Heart left ventricle (tissue), 16 donors: ENCODE measurements around the gene TMEM175. TPM values are rescaled to one million over a fixed set of nuclear protein-coding genes. Genes with fewer than 3 reads are reported as not detected.
"Not testable (repeated sequence)": the region's sequence is repeated elsewhere in the genome, so short reads cannot be mapped to it uniquely, and the experiment has no call there.

Experiments
- ATAC-seq, 4 donors: fragments of 200-7000 bp; cut with Tn5 transposase; one replicate each; pipeline ENCODE4 v1.9.1; 2020 to 2022; ENCODE audit warnings: moderate library complexity in 4 of 4, mild to moderate bottlenecking in 3 of 4, moderate number of reproducible peaks in 1 of 4
- DNase-seq, 5 donors: peaks; one replicate each; pipeline ENCODE4 v3.0.0-alpha.2; 2020
- H3K27ac ChIP-seq, 12 donors: fragments of 200-600 bp; sonication (generic) in 4 of 12; one replicate each; pipeline versions ENCODE4 v1.5.0 to v1.8.0; 2016 to 2022; ENCODE audit warnings: mild to moderate bottlenecking in 2 of 12
- H3K27me3 ChIP-seq, 9 donors: fragments of 200-600 bp; sonication (generic) in 2 of 9; one replicate each; pipeline versions ENCODE4 v1.5.1 to v1.8.0; 2016 to 2022; ENCODE audit warnings: mild to moderate bottlenecking in 3 of 9
- H3K36me3 ChIP-seq, 9 donors: fragments of 200-600 bp; sonication (generic) in 2 of 9; one replicate each; pipeline versions ENCODE4 v1.5.0 to v1.8.0; 2018 to 2022; ENCODE audit warnings: mild to moderate bottlenecking in 2 of 9
- H3K4me1 ChIP-seq, 12 donors: fragments of 200-600 bp; sonication (generic) in 4 of 12; one replicate each; pipeline versions ENCODE4 v1.5.0 to v1.8.0; 2016 to 2022; ENCODE audit warnings: mild to moderate bottlenecking in 3 of 12
- H3K4me3 ChIP-seq, 12 donors: fragments of 200-600 bp; sonication (generic) in 4 of 12; one replicate each; pipeline versions ENCODE4 v1.5.0 to v1.8.0; 2017 to 2022; ENCODE audit warnings: mild to moderate bottlenecking in 9 of 12, moderate library complexity in 4 of 12
- H3K9me3 ChIP-seq, 12 donors: fragments of 200-600 bp; sonication (generic) in 4 of 12; one replicate each; pipeline versions ENCODE4 v1.5.0 to v1.8.0; 2016 to 2022; ENCODE audit warnings: mild to moderate bottlenecking in 1 of 12
- CTCF ChIP-seq, 12 donors: fragments of 200-600 bp; sonication (generic) in 4 of 12; IDR thresholded peaks; one replicate each; pipeline versions ENCODE4 v1.5.0 to v1.8.0; 2018 to 2022; ENCODE audit warnings: antibody characterized with exemption in 12 of 12, mild to moderate bottlenecking in 5 of 12
- POLR2A ChIP-seq, 2 donors: fragments of 450-650 bp; IDR thresholded peaks; one replicate each; pipeline ENCODE4 v1.6.1; 2017; ENCODE audit warnings: antibody characterized with exemption in 2 of 2, mild to moderate bottlenecking in 2 of 2, moderate library complexity in 2 of 2
- WGBS, 4 donors: extraction: QIAGEN DNeasy Blood & Tissue Kit in 2 of 4; methylation state at CpG; one replicate each; pipeline versions ENCODE4 v1.1.5 to v1.1.7; 2013 to 2018; 5-methylcytosine and 5-hydroxymethylcytosine counted together
- intact Hi-C, 10 donors: fragments of 100-400 bp; cut with DNase I; formaldehyde crosslinking; loops; one replicate each; pipeline versions ENCODE4 v1.11.1 to v1.14.2; 2022
- polyA plus RNA-seq, 2 donors: library from polyadenylated mRNA; stranded (reverse); fragments of 200-250 nt; gene quantifications; one replicate each; pipeline ENCODE4 v1.2.3, GENCODE V29; 2013
- total RNA-seq, 9 donors: library from RNA; depleted of rRNA in 2 of 9; stranded (reverse); fragments of >200 nt in 2 of 9; fragmentation: NEBNext Ultra II Directional in 3 of 9; extraction: Animal tissue kit (Norgen Biotek cat#: 25700) in 3 of 9; gene quantifications; one replicate each; pipeline versions ENCODE4 v1.1.0 to v1.2.4, GENCODE V29; 2016 to 2023
- donor health status: ischemic (EF 13 %, LVEDD 7.1; RV severe dilation, severe dysfunction).
- donor health status: healthy with polysubstance abuse.
- donor health status: DM: no; HTN: yes; CAD: no.
- donor health status: DM: no; HTN: no; CAD: no.
- donor health status: ischemic (EF 25% LVEDD 6.9; RV normal size, moderate dysfunction).
- donor health status: ischemic (EF 25% LVEDD 5.7; RV mildly dilated, moderate dysfunction).
- donor health status: healthy.
- donor health status: DM: yes; HTN: yes; CAD: no.
- donor health status: ischemic (EF 35%, LVEDD 5.7; RV mildly dilated, moderate dysfunction).
- donor health status: nonischemic (EF 11% LVEDD 7.7; RV severe dilation, severe dysfunction).
- donor health status: DM: yes; HTN: yes; CAD: no.
- donor health status: PGD.
- donor health status: ischemic (EF 29% LVEDD 5.4; RV normal size, mild dysfunction).
- donor health status: nonischemic (EF 23%, LVEDD 6.1; RV moderate dilation, normal function).

The TMEM175 gene
- total and polyA plus RNA-seq, 11 donors, result 14.2 to 34.6 (median 20.1) TPM

DNA sequence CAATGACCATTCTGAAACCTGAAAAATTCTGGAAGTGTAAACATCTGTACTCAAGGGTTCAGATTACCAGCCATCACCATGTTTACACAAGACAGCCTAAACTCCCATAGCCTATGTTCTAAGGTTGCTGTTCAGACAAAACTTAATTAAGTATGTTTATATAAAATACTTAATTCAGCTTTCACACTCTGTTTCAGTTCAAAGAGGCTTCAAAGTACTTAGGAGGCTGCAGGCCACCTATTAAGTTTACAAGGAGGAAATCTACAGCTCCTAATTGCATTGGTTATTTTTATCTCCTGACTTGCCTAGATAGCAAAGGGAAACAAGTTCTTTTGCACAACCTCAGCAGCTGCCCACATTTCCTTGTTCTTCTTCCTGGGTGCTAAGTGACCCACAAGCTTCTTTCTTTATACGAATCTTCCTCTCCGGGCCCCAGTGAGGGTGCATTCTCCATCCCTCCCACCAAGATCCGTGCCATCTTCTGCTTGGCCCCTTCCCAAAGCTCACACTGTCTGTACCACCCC is 2.2 kb upstream of the TMEM175 start:
- H3K27ac ChIP-seq, result peak overlapping the region in 1 of 12 donors; percentile 96
- H3K4me3 ChIP-seq, result peak overlapping the region in 3 of 12 donors; percentile 80 to 100 (median 99)
- peaks cover 11 to 65% (median 42%) of the 10 kb centered on the region in 12 donors for H3K4me1 ChIP-seq
- ATAC-seq (no peak), DNase-seq (no peak)
- TF ChIP-seq POLR2A (IDR thresholded peaks at IDR 0.05) (no peak), CTCF (IDR thresholded peaks at IDR 0.05) (no peak)
- WGBS, 4 donors, result 45 to 49% (median 47%) methylated on average over 3 of the region's 3 CpGs
- no peaks in the 10 kb centered on the region for H3K36me3 ChIP-seq
- no peaks in the 10 kb centered on the region for H3K9me3 ChIP-seq
- intact Hi-C loops, result loop anchor here in 2 of 10 donors (5.0 to 10.0 kb wide), 4 partner anchors 42 to 148 kb away; partner anchors contain the start of genes DGKQ (in 1 of the 2) and IDUA (in 1 of the 2)
- H3K27me3 ChIP-seq, result no peaks in the 10 kb centered on the region

DNA sequence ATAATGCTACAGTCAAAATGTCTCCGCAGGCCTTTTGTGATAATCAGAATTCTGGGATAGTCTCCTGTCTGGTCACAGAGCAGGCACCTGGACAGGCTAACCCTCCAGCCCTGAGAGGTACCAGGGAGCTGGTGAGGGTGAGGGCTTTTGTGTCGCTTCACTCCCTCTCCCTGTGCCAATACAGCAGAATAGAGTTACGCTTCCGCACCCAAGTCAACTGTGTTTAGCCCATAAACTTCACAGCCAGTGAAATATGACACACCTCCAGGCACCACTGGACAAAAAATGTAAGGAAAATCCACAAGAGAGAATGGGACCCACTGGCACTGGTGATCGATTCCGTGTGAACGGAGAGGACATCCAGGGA is 1.4 kb upstream of the TMEM175 start:
- peaks cover 11 to 60% (median 40%) of the 10 kb centered on the region in 12 donors for H3K4me1 ChIP-seq
- no peak for TF ChIP-seq POLR2A (IDR thresholded peaks at IDR 0.05)
- TF ChIP-seq CTCF (IDR thresholded peaks at IDR 0.05), result no peak
- H3K27me3 ChIP-seq, result no peaks in the 10 kb centered on the region
- no peaks in the 10 kb centered on the region for H3K9me3 ChIP-seq
- H3K27ac ChIP-seq, result peak overlapping the region in 1 of 12 donors; percentile 96
- H3K4me3 ChIP-seq, result peak overlapping the region; percentile 75 to 100 (median 94)
- WGBS, 4 donors, result 50 to 61% (median 57%) methylated on average over 6 to 7 of the region's 7 CpGs
- intact Hi-C loops, result loop anchor here in 2 of 10 donors (5.0 to 10.0 kb wide), 4 partner anchors 41 to 149 kb away; partner anchors contain the start of genes DGKQ (in 1 of the 2) and IDUA (in 1 of the 2)
- no peak for ATAC-seq
- no peaks in the 10 kb centered on the region for H3K36me3 ChIP-seq
- no peak for DNase-seq

GRCh38 chr4:931194-931959 is 883 bp upstream of the TMEM175 start:
- Histone ChIP-seq H3K9me3 (no peaks in the 10 kb centered on the region), H3K36me3 (no peaks in the 10 kb centered on the region), H3K4me1 (peaks cover 11 to 55% (median 36%) of the 10 kb centered on the region in 12 donors), H3K27me3 (no peaks in the 10 kb centered on the region), H3K27ac (peak overlapping the region; percentile 48 to 96 (median 88)), H3K4me3 (peak overlapping the region; percentile 75 to 100 (median 94))
- WGBS, 4 donors, result 1 to 3% (median 2%) methylated on average over 26 to 31 of the region's 31 CpGs
- DNase-seq, result peak in 1 of 5 donors; percentile 37
- TF ChIP-seq POLR2A (IDR thresholded peaks at IDR 0.05) (no peak), CTCF (IDR thresholded peaks at IDR 0.05) (no peak)
- intact Hi-C loops, result loop anchor here in 2 of 10 donors (5.0 to 10.0 kb wide), 4 partner anchors 41 to 149 kb away; partner anchors contain the start of genes DGKQ (in 1 of the 2) and IDUA (in 1 of the 2)
- ATAC-seq, result peak in 1 of 4 donors; percentile 14

DNA sequence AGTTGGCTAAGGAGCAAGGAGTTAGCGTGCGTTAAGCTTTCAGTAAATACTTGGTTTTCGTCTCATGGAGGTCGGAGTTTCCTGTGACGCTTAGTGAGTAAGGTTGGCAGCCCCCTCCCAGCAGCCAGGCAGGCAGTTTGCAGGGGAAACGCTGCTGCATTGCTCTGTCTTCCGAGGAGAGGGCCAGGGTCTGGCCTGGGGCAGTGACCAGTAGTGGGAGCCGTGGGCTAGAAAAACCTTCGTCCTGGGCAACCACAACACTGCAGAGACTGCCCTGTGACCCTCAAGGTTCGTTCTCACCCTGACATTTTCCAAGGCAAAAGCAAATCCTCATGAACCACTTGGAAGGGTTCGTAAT is 432 bp downstream of the TMEM175 start:
- Histone ChIP-seq H3K4me1 (peaks cover 11 to 59% (median 35%) of the 10 kb centered on the region in 12 donors), H3K27me3 (no peaks in the 10 kb centered on the region), H3K36me3 (no peaks in the 10 kb centered on the region), H3K27ac (peak overlapping the region in 11 of 12 donors; percentile 78 to 96 (median 91)), H3K4me3 (peak overlapping the region; percentile 75 to 100 (median 94)), H3K9me3 (no peaks in the 10 kb centered on the region)
- DNase-seq, result no peak
- intact Hi-C loops, result loop anchor here in 3 of 10 donors (2.0 to 10.0 kb wide), 6 partner anchors 40 to 150 kb away; partner anchors contain the start of genes DGKQ (in 1 of the 3) and IDUA (in 1 of the 3)
- TF ChIP-seq CTCF (IDR thresholded peaks at IDR 0.05), result no peak
- TF ChIP-seq POLR2A (IDR thresholded peaks at IDR 0.05), result no peak
- peak in 2 of 4 donors; percentile 4 to 17 for ATAC-seq
- WGBS, 4 donors, result 3 to 6% (median 4%) methylated on average over 10 to 11 of the region's 11 CpGs

- not testable (repeated sequence) for ATAC-seq, H3K27me3 ChIP-seq, H3K27ac ChIP-seq, H3K9me3 ChIP-seq, H3K4me3 ChIP-seq, DNase-seq
- 86 to 88% (median 87%) methylated on average over 4 of the region's 4 CpGs for WGBS, 4 donors
- intact Hi-C loops, result loop anchor here in 1 of 10 donors (10.0 kb wide), 1 partner anchor 155 kb away; no protein-coding TSS in a partner anchor
- H3K36me3 ChIP-seq, result peaks cover 0 to 11% (median 3%) of the 10 kb centered on the region in 9 donors
- peaks cover 0 to 15% (median 0%) of the 10 kb centered on the region in 12 donors for H3K4me1 ChIP-seq
These were observed 7.2 kb downstream of the TMEM175 start for GRCh38 chr4:939508-939907.
